GM23338 (cell line): ENCODE data around the gene KCNK1. TPM values are rescaled to one million over a fixed set of nuclear protein-coding genes. Genes with fewer than 3 reads are reported as not detected.

Experiments
- microRNA-seq: library from miRNA; unstranded; fragments of <30 nt; microRNA quantifications from one replicate; pipeline ENCODE4, GENCODE V29; 2017
- polyA plus RNA-seq: library from polyadenylated mRNA; unstranded; fragments of >200 nt; fragmentation: Nextera tagmentation; extraction: Ambion mirVana; gene quantifications from 2 replicates; pipeline ENCODE4 v1.2.1, GENCODE V29; 2016
- small RNA-seq: library from RNA; depleted of rRNA; stranded (forward); fragments of <200 nt; gene quantifications from one replicate; pipeline ENCODE3, GENCODE V24; 2014; ENCODE audit warnings: low replicate concordance
- total RNA-seq: library from RNA; depleted of rRNA; stranded (reverse); fragments of >200 nt; shearing (Covaris generic); gene quantifications from 2 replicates; pipeline ENCODE4 v1.2.3, GENCODE V29; 2014

The KCNK1 gene
- total and polyA plus RNA-seq, 2 experiments from 2014 or later = 10.1 to 12.7 TPM

Small RNAs within 50 kb of the gene (microRNA-seq; reads per million reads assigned to microRNA genes)
- gene MIR4427 = not detected

Small RNAs within 50 kb of the gene (small RNA-seq; reads per million reads assigned to genes)
- gene MIR4427 = not detected
